SU-DHL-6 (cell line): ENCODE results near the gene ITPR2.

Experiments
- H2AFZ ChIP-seq: fragments of 200-600 bp; sonication (generic); 2 replicates; pipeline ENCODE4 v1.6.1; 2014; ENCODE audit warnings: low read depth, mild to moderate bottlenecking, moderate library complexity, mixed read lengths, antibody characterized with exemption, low read length; ENCODE audit not compliant: severe bottlenecking
- H3F3A ChIP-seq: fragments of 200-600 bp; shearing (Covaris generic); 2 replicates; pipeline ENCODE4 v1.6.0; 2016; ENCODE audit warnings: antibody characterized with exemption, mild to moderate bottlenecking; ENCODE audit not compliant: insufficient read depth
- H3K27ac ChIP-seq: fragments of 200-600 bp; sonication (generic); 2 replicates; pipeline ENCODE4 v1.5.1; 2016; ENCODE audit warnings: low read depth, mild to moderate bottlenecking, low read length, moderate library complexity, mixed read lengths
- H3K27me3 ChIP-seq: fragments of 200-600 bp; sonication (generic), shearing (Covaris generic); 2 replicates; pipeline ENCODE4 v1.6.0; 2014; ENCODE audit warnings: mild to moderate bottlenecking, low read length
- H3K36me3 ChIP-seq: fragments of 200-600 bp; sonication (generic); 2 replicates; pipeline ENCODE4 v1.6.1; 2014; ENCODE audit warnings: mild to moderate bottlenecking, low read length, mixed read lengths
- H3K4me2 ChIP-seq: fragments of 300-600, 200-600 bp; shearing (Covaris generic), sonication (generic); 2 replicates; pipeline ENCODE4 v1.6.0; 2014; ENCODE audit warnings: low read length, low read depth, mild to moderate bottlenecking; ENCODE audit not compliant: poor library complexity, severe bottlenecking
- H3K4me3 ChIP-seq: fragments of 200-600 bp; sonication (generic); 2 replicates; pipeline ENCODE4 v1.5.1; 2014; ENCODE audit warnings: antibody characterized with exemption, low read length, mild to moderate bottlenecking, mixed read lengths; ENCODE audit not compliant: insufficient read depth, poor library complexity, severe bottlenecking
- H3K79me2 ChIP-seq: fragments of 200-600 bp; sonication (generic); 2 replicates; pipeline ENCODE4 v1.6.1; 2014; ENCODE audit warnings: mild to moderate bottlenecking, low read length, moderate library complexity; ENCODE audit not compliant: insufficient read depth
- H3K9ac ChIP-seq: fragments of 200-600 bp; sonication (generic); 2 replicates; pipeline ENCODE4 v1.7.0; 2014; ENCODE audit warnings: mild to moderate bottlenecking, low read length
- H3K9me2 ChIP-seq: fragments of 200-600 bp; sonication (generic); replicated peaks from 2 replicates; pipeline ENCODE4 v1.6.1; 2014; ENCODE audit warnings: low read length; ENCODE audit not compliant: insufficient read depth
- H3K9me3 ChIP-seq: fragments of 200-600 bp; sonication (generic); 2 replicates; pipeline ENCODE4 v1.6.1; 2014; ENCODE audit warnings: low read length, mixed read lengths; ENCODE audit not compliant: insufficient read depth
- H4K20me1 ChIP-seq: fragments of 200-600 bp; sonication (generic); 2 replicates; pipeline ENCODE4 v1.6.1; 2014; ENCODE audit warnings: low read depth, mild to moderate bottlenecking, antibody characterized with exemption, low read length, moderate library complexity, mixed read lengths
- CTCF ChIP-seq: fragments of 200-600 bp; sonication (generic); IDR thresholded peaks from one replicate; pipeline ENCODE4 v1.5.1; 2017; ENCODE audit warnings: antibody characterized with exemption, mild to moderate bottlenecking, low read length, moderate library complexity; ENCODE audit not compliant: insufficient read depth, poor library complexity, severe bottlenecking
- EZH2phosphoT487 ChIP-seq: fragments of 200-600 bp; sonication (generic), shearing (Covaris generic); conservative IDR thresholded peaks from 2 replicates; pipeline ENCODE4 v1.6.1; 2018; ENCODE audit warnings: mild to moderate bottlenecking, antibody characterized with exemption, low read length, moderate library complexity, mixed read lengths

Gene ITPR2

GRCh38 chr12:26399381-26399780 lies 433.6 kb downstream of the ITPR2 start:
- H3K9ac ChIP-seq: no peak overlapping the region
- no peak overlapping the region for H3K4me3 ChIP-seq
- no peak overlapping the region for H3K4me2 ChIP-seq
- H3K27me3 ChIP-seq: no peaks in the 10 kb centered on the region
- H2AFZ ChIP-seq: no peak overlapping the region
- H3K36me3 ChIP-seq: no peaks in the 10 kb centered on the region
- no peaks in the 10 kb centered on the region for H3K79me2 ChIP-seq
- TF ChIP-seq CTCF (no peak), EZH2phosphoT487 (no peak)
- no peaks in the 10 kb centered on the region for H3K9me2 ChIP-seq
- no peaks in the 10 kb centered on the region for H4K20me1 ChIP-seq
- no peaks in the 10 kb centered on the region for H3K9me3 ChIP-seq
- no peak overlapping the region for H3K27ac ChIP-seq
- H3F3A ChIP-seq: no peaks in the 10 kb centered on the region

GRCh38 chr12:26396402-26396801 lies 436.6 kb downstream of the ITPR2 start:
- no peak overlapping the region for H2AFZ ChIP-seq
- H3K79me2 ChIP-seq: no peaks in the 10 kb centered on the region
- no peak overlapping the region for H3K4me3 ChIP-seq
- H4K20me1 ChIP-seq: no peaks in the 10 kb centered on the region
- no peaks in the 10 kb centered on the region for H3K36me3 ChIP-seq
- H3K9me3 ChIP-seq: no peaks in the 10 kb centered on the region
- no peaks in the 10 kb centered on the region for H3K9me2 ChIP-seq
- H3F3A ChIP-seq: no peaks in the 10 kb centered on the region
- H3K27me3 ChIP-seq: no peaks in the 10 kb centered on the region
- no peak overlapping the region for H3K4me2 ChIP-seq
- H3K9ac ChIP-seq: no peak overlapping the region
- no peak overlapping the region for H3K27ac ChIP-seq
- TF ChIP-seq CTCF (no peak), EZH2phosphoT487 (no peak)

- Histone ChIP-seq H3K36me3 (no peaks in the 10 kb centered on the region), H3K27me3 (no peaks in the 10 kb centered on the region), H4K20me1 (no peaks in the 10 kb centered on the region), H3K9me2 (no peaks in the 10 kb centered on the region), H3K27ac (no peak overlapping the region), H3K4me2 (no peak overlapping the region), H3K4me3 (no peak overlapping the region), H3K9ac (no peak overlapping the region), H3F3A (no peaks in the 10 kb centered on the region), H3K9me3 (no peaks in the 10 kb centered on the region), H2AFZ (no peak overlapping the region), H3K79me2 (no peaks in the 10 kb centered on the region)
- TF ChIP-seq CTCF (no peak), EZH2phosphoT487 (no peak)
Measured at GRCh38 chr12:26389343-26389742, 443.7 kb downstream of the ITPR2 start.
